DMS153 (cell line): Measurements from ENCODE around the gene HIRA.
"Not testable (repeated sequence)": the region's sequence is repeated elsewhere in the genome, so short reads cannot be mapped to it uniquely, and the experiment has no call there.

Source experiments
- DNase-seq: peaks from one replicate; lab custom pipeline; 2025; lab: John Stamatoyannopoulos, UW

Gene HIRA

DNA sequence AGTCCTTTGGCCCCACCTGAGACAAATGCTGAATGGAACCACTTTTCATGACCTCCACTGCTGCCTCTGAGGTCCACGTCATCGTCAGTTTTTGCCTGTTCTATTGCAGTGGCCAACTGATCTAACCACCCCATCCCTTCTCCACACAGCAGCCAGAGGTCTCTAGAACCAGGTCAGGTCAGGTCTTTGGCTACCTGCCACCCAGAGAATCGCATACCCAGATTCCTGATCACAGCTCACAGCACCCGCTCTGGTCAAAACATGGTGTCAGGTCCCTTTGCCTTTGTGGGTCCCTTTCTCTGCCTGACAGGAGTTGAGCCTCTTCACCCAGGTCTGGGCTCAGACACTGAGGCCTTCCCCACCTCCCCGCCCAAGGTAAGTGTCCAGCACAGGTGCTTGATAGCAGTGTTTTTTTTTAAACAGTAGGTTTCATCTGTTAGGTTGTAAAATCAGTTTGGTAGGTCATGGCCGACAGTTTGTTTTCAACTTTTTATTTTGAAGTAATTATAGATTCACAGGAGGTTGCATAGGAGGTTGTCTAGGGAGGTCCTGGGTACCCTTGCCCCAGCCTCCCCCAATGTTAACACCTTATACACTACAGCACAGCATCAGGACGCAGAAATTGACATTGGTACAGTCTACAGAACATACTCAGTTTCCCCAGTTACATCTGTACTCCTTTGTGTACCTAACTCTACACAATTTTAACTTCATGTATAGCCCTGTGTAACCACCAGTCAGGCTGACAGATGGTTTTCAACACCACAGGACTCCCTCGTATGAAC, 9.1 kb upstream of the HIRA start:
- no peak for DNase-seq

DNA sequence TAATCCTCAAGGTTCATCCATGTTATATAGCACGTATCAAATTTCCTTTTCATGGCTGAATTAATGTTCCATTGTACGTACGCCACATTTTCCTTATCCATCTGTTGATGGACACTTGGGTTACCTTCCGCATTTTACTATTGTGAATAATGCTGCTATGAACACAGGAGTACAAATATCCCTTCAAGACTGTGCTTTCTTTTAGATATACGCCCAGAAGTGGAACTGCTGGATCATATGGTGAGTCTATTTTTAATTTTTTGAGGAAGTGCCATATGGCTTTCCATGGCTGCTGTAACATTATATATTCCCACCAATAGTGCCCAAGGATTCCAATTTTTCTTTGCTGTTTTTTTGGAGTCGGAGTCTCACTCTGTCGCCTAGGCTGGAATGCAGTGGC, 6.8 kb upstream of the HIRA start:
- DNase-seq = no peak

DNA sequence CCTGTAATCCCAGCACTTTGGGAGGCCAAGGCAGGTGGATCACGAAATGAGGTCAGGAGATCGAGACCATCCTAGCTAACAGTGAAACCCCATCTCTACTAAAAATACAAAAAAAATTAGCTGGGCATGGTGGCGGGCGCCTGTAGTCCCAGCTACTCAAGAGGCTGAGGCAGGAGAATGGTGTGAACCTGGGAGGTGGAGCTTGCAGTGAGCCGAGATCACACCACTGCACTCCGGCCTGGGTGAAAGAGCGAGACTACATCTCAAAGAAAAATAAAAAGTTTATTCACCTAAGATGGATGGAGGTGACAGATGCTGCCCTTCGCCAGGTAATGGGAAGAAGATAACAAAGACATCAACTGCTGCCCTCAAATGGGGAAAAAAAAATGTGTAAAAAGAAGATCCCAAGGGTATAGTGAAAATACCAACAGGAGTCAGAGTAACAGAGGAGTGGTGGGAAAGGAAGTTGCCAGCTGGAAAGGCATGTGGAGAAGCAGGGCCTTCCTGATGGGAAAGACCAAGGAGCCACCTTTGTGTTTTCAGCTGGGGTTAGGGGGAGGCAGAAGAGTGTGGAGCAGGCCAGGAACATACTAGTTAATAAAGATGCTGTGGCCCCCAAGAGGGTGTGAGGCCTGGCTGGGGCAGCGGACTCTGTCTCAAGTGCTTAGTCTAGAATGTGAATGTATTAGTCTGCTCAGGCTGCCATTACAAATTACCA, 5.1 kb upstream of the HIRA start:
- not testable (repeated sequence) for DNase-seq

DNA sequence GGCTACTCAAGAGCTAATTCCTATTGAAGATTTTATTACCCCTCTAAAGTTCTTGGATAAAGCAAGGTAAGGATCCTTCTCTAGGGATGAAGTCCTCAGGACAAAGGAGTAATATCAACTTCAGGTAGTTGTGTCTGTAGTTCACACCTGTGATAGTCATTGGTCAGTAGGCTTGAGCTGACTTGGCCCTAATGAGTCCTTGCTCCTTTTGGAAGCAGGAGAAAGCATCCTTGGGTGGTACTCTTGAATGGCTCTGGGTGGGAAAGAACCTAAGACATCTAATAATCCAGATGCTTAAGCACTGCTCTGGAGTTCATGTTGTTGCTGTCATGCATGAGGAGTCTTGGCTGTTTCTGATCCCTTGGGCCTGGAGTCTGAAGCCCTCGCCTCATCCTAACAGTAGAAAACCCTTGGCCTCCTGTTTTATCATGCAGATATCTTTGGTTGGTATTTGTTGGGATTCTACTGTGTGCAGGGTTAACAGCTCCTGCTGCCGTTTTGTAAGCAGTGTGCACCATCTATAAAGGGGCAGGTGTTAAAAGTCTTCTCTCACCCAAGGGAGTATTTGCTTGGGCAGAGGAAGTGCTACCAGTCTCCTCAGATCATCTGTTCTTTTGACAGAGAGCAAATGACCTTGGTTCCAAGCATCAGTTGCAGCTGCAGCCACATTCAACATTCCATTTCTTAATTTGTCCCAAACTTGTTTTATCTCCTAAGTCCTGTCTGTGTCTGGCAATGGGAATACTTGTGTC, 3.5 kb upstream of the HIRA start:
- no peak for DNase-seq

- no peak for DNase-seq
These were observed 2.9 kb upstream of the HIRA start for GRCh38 chr22:19434401-19434800.

DNA sequence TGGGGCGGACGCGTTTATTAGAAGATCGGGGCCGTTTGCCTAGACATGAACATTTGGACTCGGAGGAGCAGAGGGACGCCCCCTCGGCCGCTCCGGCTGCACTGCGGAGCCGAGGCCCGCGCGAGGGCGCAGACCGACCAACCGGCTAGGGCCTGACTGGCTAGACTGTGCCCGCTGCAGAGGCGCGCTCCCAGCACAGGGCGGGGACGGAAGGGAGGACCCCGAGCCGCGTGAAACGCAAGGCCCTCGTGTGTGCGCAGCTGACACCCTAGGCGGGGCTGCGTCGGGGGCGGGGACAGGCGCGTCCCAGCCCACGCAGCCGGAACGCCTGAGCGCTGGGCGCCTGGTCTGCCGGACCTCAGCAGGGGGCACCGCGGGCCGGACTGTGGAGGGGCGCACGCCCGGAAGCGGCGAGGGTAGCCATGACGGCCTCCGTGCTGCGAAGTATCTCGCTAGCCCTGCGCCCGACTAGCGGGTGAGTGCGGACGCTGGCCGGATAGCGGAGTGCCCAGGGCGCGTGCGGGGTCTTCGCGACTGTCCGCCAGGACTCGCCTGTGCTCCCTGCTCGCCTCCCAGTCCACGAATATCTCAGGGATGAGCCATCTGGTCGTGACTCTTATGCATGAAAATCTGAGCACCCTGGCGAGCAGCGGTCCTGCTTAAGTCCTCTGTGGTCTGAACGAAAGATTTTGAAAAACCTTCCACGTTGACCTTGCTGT, 759 bp upstream of the HIRA start, which contains the start of gene MRPL40:
TSS of gene MRPL40 (plus strand) at position 413 of the 719 bp plus-strand sequence. CDS start at position 423, 10 bp downstream.
- peak; percentile 86 for DNase-seq

DNA sequence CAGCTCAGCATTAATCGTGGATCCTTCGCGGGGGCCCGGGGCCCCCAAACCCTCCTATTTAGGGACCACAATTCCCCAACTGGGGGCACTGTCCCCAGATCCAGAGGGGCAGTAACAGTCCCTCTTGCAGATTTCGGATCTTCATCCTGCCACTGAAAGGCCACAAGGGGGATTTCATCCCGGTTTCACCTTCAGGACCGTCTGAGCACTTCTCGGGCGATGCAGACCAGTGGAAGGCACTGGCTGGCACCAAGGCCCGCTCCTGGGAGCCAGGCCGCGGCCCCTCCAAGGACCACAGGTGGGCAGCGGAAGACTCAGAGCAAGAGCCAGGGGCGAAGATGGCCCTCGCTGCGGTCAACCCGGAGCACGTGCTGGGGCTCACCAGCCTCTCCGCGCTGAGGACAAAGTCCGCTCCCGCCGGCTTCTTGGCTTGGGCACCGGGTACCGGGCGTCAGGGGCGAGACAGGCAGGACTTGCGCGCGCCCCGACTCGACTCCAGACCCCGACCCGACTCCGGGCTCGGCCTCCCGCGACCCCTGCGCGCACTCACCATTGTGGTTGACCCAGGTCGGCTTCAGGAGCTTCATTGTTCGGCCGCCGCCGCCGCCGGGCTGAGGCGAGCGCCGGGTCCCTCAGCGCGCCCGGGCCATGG, 517 bp downstream of the HIRA start:
- DNase-seq = no peak

DNA sequence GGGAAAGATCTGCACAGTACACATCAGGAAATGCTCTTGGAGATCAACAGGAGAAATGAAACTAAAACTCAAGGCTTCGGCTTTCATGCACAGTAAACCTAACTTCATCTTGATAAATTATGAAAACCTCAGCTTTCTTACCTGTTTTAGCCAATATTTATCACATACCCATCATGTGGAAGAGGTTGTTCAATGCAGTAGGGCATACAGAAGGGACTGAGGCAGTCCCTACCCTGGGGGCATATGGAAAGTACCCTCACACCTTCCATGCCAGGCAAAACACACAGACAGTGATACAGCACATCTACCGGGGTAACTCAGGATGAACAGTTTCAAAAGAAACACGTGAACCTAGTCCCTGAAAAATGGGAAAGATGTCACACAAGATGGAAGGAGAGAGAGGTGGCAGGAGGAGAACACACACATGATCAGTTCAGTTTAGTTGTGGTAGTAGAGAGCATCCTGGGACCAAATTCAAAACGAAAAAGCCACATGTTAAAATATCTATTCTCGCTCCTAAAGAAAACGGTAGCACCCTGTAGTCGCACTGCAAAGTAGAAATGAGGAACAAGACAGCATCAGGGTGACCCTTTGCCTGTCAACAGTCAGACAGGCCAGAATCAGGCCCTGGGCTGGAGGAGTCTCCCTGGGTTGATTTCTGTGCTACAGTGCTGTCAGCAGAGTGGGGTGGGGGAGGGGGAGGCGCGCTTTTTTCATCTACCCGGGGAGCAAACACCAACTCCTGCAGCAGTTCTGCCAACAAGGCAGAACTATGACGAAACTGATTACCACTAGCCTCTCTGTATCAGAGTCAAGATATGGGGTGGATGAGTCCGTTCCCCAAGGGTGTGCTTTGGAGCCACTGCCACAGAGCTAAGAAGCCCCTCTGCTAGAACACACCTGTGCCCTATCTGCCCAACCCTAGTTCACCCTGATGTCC, 1.3 kb downstream of the HIRA start:
- no peak for DNase-seq

DNA sequence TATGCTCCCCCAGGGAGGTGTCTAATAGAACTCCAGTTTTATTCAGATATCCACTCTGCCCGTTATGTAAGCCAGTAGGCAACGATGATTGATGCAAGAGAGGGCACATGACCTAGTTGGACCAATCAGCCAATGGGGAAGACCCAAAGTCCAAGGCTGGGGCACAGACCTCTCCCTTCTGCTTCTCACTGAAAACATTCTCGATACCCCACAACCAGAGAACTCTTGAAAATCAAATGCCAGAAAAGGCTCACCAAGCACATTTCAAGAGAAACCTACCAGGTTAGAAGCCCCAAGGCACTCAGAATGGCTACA, 7.4 kb downstream of the HIRA start:
- no peak for DNase-seq

GRCh38 chr22:19422440-19423301, 8.9 kb downstream of the HIRA start:
- DNase-seq = no peak

DNA sequence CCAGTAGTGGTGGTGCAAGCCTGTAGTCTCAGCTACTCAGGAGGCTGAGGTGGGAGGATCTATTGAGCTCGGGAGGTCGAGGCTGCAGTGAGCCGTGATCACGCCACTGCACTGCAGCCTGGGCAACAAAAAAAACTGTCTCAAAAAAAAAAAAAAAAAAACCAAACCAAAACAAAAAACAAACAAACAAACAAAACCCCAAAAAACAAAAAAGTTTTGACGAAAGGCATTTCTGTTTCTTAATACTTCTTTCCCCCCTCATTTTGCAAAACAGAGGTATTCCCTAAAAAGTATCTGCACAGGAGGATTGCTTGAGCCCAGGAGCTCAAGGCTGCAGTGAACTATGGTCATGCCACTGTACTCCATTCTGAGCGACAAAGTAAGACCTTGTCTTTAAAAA, 11.2 kb downstream of the HIRA start:
- no peak for DNase-seq

GRCh38 chr22:19419464-19420178, 11.9 kb downstream of the HIRA start:
- DNase-seq = no peak

DNA sequence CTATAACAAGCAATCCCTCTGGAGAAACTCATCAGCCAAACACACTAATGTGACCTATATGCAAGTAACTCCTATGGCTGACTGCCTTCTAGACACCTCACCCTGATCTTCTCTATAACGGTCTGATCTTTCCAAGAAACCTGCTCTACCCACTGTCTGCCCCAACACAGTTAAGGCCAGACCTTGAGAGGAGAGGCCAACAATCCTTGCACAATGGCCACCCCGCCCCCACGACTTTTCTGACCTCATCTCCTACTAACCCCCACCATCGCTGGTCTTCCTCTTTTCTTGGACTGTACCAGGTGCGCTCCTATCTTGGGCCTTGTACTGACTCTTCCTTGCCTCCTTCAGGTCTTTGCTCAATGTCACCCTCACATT, 12.5 kb downstream of the HIRA start:
- no peak for DNase-seq

DNA sequence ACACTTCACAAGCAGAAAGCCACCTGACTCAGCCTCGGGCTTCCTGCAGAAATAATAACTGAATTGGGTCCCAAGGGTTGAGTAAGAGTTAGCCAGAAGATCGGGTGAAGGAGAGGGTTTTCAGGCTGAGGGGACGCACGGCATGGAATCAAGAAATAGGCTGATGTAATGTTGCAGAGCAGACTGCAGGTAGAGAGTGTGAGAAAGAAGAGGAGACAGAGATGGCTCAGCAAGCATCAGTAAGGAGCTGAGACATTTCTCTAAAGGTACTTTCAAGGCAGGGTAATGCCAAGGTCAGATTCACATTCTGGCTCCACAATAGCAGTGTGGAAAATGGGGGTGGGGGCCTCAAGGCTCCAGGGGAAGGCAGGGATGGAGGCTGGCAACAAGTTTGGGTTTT, 18.6 kb downstream of the HIRA start:
- DNase-seq = no peak

DNA sequence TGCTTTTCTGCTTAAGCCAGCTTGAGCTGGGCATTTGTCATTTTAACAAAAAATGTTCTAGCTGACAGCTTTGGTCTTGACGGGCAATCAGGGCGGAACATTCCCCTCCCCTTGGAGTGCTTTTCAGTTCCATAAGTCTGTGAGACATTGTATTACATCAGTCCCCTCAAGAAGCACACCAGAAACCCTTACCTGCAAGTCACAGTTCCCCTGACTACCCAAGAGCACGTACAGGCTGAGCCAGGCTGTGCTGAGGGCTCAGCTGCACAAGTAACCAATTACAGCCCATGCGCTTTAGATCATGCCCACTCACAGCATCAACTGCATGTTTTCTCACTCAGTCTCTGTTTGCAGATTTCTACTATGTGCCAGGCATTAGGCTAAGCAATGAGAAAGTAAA, 19.1 kb downstream of the HIRA start:
- no peak for DNase-seq

GRCh38 chr22:19411690-19412045, 19.9 kb downstream of the HIRA start:
- DNase-seq = no peak

DNA sequence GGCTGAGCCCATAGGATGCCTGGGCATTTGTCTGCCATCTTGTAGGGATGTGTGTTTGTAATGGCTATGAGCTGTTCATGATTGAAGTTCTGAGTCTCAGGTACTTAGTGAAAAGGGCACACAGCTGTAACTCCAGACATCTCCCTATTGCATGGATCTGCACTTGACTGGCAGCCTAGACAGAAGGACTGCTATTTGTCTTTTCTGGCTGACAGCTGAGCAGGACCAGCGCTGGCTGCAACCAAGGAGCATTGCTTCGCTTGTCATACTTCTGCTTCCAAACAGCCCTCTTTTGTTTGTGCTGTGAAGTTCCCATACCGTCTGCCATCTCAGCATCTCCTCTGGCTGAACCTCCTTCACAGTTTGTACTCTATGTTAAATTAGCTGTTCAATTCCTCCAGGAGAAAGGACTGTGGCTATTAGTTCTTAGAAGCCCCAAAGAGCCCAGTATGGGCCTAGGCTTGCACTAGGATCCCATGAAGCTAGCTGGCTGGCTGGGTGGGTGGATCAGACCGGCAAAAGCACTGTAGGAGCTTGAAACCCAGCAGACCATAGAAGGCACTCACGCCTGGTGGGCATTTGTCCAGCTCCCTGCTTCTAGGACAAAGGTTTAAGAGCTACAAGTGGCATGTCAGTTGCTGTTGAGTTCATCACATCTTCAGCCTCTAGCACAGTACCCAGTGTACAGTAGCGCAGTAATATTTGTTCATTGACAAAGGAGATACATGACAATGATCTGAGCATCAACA, 20.4 kb downstream of the HIRA start:
- DNase-seq = no peak
